Osteoblast (primary cell): ENCODE results near the gene ZNF83. TPM values are rescaled to one million over a fixed set of nuclear protein-coding genes. Genes with fewer than 3 reads are reported as not detected.

Source experiments
- DNase-seq: peaks from one replicate; pipeline ENCODE4 v3.0.0; 2011; ENCODE audit warnings: low spot score, mixed read lengths; ENCODE audit not compliant: insufficient read length; ENCODE audit errors: missing footprints
- H2AFZ ChIP-seq: 2 replicates; pipeline ENCODE4 v1.6.0; 2011; ENCODE audit warnings: mild to moderate bottlenecking, low read length
- H3K27ac ChIP-seq: 2 replicates; pipeline ENCODE4 v1.5.1; 2011; ENCODE audit warnings: mild to moderate bottlenecking, low read depth, low read length, moderate library complexity
- H3K27me3 ChIP-seq: 2 replicates; pipeline ENCODE4 v1.6.0; 2012; ENCODE audit warnings: mild to moderate bottlenecking, control low read depth, inconsistent platforms, low read length, moderate library complexity; ENCODE audit not compliant: insufficient read depth
- H3K36me3 ChIP-seq: 2 replicates; pipeline ENCODE4 v1.5.1; 2011; ENCODE audit warnings: mild to moderate bottlenecking, low read length, control low read depth, moderate library complexity; ENCODE audit not compliant: insufficient read depth
- H3K4me1 ChIP-seq: 2 replicates; pipeline ENCODE4 v1.5.1; 2011; ENCODE audit warnings: mild to moderate bottlenecking, low read length, control low read depth, moderate library complexity; ENCODE audit not compliant: insufficient read depth
- H3K4me2 ChIP-seq: 2 replicates; pipeline ENCODE4 v1.6.0; 2011; ENCODE audit warnings: mild to moderate bottlenecking, low read length; ENCODE audit not compliant: insufficient read depth
- H3K4me3 ChIP-seq: fragments of 200-600 bp; sonication (generic); 3 replicates; pipeline ENCODE4 v1.5.1; 2012; ENCODE audit warnings: mild to moderate bottlenecking, low read length, inconsistent platforms; ENCODE audit not compliant: insufficient read depth
- H3K79me2 ChIP-seq: 2 replicates; pipeline ENCODE4 v1.6.0; 2012; ENCODE audit warnings: mild to moderate bottlenecking, low read length, control low read depth, inconsistent platforms; ENCODE audit not compliant: insufficient read depth
- H3K9me3 ChIP-seq: 2 replicates; pipeline ENCODE4 v1.5.1; 2011; ENCODE audit warnings: low read depth, low read length, control low read depth
- H4K20me1 ChIP-seq: 2 replicates; pipeline ENCODE4 v1.6.0; 2012; ENCODE audit warnings: mild to moderate bottlenecking, low read length, control low read depth; ENCODE audit not compliant: insufficient read depth
- CTCF ChIP-seq: IDR thresholded peaks from 2 replicates; pipeline ENCODE4 v1.5.1; 2011; ENCODE audit warnings: mild to moderate bottlenecking, low read depth, low read length, moderate library complexity; ENCODE audit errors: extremely low read depth
- total RNA-seq: library from RNA; depleted of rRNA; stranded (reverse); fragments of >200 nt; gene quantifications from 2 replicates; pipeline ENCODE4 v1.2.3, GENCODE V29; 2012

ZNF83 gene
- total RNA-seq, 1 donor: 52.8 TPM

GRCh38 chr19:52659013-52659412 is 20.9 kb upstream of the ZNF83 start:
- TF ChIP-seq CTCF: no peak
- Histone ChIP-seq H3K27me3 (no peaks in the 10 kb centered on the region), H2AFZ (no peak overlapping the region), H3K79me2 (peaks cover 21% of the 10 kb centered on the region), H3K36me3 (peaks cover 35% of the 10 kb centered on the region), H3K4me3 (no peak overlapping the region), H3K9me3 (no peaks in the 10 kb centered on the region), H4K20me1 (peaks cover 5% of the 10 kb centered on the region), H3K4me1 (peaks cover 8% of the 10 kb centered on the region), H3K27ac (no peak overlapping the region), H3K4me2 (no peak overlapping the region)
- no peak for DNase-seq

GRCh38 chr19:52658595-52658994 is 20.4 kb upstream of the ZNF83 start:
- no peak for DNase-seq
- no peaks in the 10 kb centered on the region for H3K9me3 ChIP-seq
- no peak overlapping the region for H3K4me2 ChIP-seq
- H3K27me3 ChIP-seq: no peaks in the 10 kb centered on the region
- no peak overlapping the region for H3K4me3 ChIP-seq
- no peak for TF ChIP-seq CTCF
- H3K79me2 ChIP-seq: peaks cover 21% of the 10 kb centered on the region
- peaks cover 5% of the 10 kb centered on the region for H4K20me1 ChIP-seq
- no peak overlapping the region for H3K27ac ChIP-seq
- H2AFZ ChIP-seq: no peak overlapping the region
- peaks cover 39% of the 10 kb centered on the region for H3K36me3 ChIP-seq
- H3K4me1 ChIP-seq: peaks cover 8% of the 10 kb centered on the region

- no peak overlapping the region for H3K4me3 ChIP-seq
- peaks cover 28% of the 10 kb centered on the region for H3K36me3 ChIP-seq
Observed at GRCh38 chr19:52653161-52653560, 15.0 kb upstream of the ZNF83 start.

GRCh38 chr19:52651956-52652355 is 13.8 kb upstream of the ZNF83 start:
- DNase-seq: no peak
- Histone ChIP-seq H3K4me1 (peaks cover 14% of the 10 kb centered on the region), H3K36me3 (peaks cover 28% of the 10 kb centered on the region), H4K20me1 (no peaks in the 10 kb centered on the region), H3K9me3 (no peaks in the 10 kb centered on the region), H3K4me2 (no peak overlapping the region), H3K4me3 (no peak overlapping the region), H2AFZ (no peak overlapping the region), H3K27ac (no peak overlapping the region), H3K27me3 (no peaks in the 10 kb centered on the region), H3K79me2 (peaks cover 2% of the 10 kb centered on the region)
- no peak for TF ChIP-seq CTCF

More at GRCh38 chr19:52653161-52653560, 15.0 kb upstream of the ZNF83 start:
- Histone ChIP-seq H3K27me3 (no peaks in the 10 kb centered on the region), H3K4me1 (peaks cover 7% of the 10 kb centered on the region), H3K4me2 (no peak overlapping the region), H3K79me2 (peaks cover 3% of the 10 kb centered on the region), H3K9me3 (no peaks in the 10 kb centered on the region), H4K20me1 (no peaks in the 10 kb centered on the region), H3K27ac (no peak overlapping the region), H2AFZ (no peak overlapping the region)
- TF ChIP-seq CTCF: no peak
- DNase-seq: no peak
